Liver (tissue), 3 donors: Measurements from ENCODE around the gene TBCD.

Experiments used
- ATF3 ChIP-seq: IDR thresholded peaks from 2 replicates; pipeline ENCODE4 v1.6.1; 2016; ENCODE audit warnings: antibody characterized with exemption
- CTCF ChIP-seq: fragments of 150-350 bp; IDR thresholded peaks from 2 replicates; pipeline ENCODE4 v1.5.1; 2017; ENCODE audit warnings: improper control_type of control experiment, low read depth, low read length; ENCODE audit not compliant: missing input control
- JUND ChIP-seq, 2 donors: IDR thresholded peaks; 2 replicates each; pipeline ENCODE4 v1.6.1; 2016; ENCODE audit warnings: antibody characterized with exemption in 2 of 2
- RAD21 ChIP-seq, 2 donors: IDR thresholded peaks; 2 replicates each; pipeline ENCODE4 v1.6.1; 2016; ENCODE audit warnings: antibody characterized with exemption in 2 of 2, mild to moderate bottlenecking in 2 of 2
- RXRA ChIP-seq, 2 donors: IDR thresholded peaks; 2 replicates each; pipeline ENCODE4 v1.6.1; 2017 to 2018; ENCODE audit warnings: antibody characterized with exemption in 2 of 2, mild to moderate bottlenecking in 1 of 2
- TF ChIP-seq, protein P1 (sequence below): IDR thresholded peaks from 2 replicates; pipeline ENCODE4 v1.6.1; 2016; ENCODE audit warnings: antibody characterized with exemption
- TF ChIP-seq, protein P2 (sequence below): IDR thresholded peaks from 2 replicates; pipeline ENCODE4 v1.6.1; 2016; ENCODE audit warnings: antibody characterized with exemption
- donor health status: healthy.
- donor health status: healthy.

GRCh38 chr17:82703036-82703745 lies 48.7 kb upstream of the TBCD start:
- TF ChIP-seq CTCF (no peak), RAD21 (IDR thresholded peaks at IDR 0.05) (no peak), RXRA (IDR thresholded peaks at IDR 0.05) (no peak), ATF3 (no peak), JUND (IDR thresholded peaks at IDR 0.05) (no peak)
- TF ChIP-seq, protein P1, sequence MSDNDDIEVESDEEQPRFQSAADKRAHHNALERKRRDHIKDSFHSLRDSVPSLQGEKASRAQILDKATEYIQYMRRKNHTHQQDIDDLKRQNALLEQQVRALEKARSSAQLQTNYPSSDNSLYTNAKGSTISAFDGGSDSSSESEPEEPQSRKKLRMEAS: no peak
- TF ChIP-seq, protein P2, sequence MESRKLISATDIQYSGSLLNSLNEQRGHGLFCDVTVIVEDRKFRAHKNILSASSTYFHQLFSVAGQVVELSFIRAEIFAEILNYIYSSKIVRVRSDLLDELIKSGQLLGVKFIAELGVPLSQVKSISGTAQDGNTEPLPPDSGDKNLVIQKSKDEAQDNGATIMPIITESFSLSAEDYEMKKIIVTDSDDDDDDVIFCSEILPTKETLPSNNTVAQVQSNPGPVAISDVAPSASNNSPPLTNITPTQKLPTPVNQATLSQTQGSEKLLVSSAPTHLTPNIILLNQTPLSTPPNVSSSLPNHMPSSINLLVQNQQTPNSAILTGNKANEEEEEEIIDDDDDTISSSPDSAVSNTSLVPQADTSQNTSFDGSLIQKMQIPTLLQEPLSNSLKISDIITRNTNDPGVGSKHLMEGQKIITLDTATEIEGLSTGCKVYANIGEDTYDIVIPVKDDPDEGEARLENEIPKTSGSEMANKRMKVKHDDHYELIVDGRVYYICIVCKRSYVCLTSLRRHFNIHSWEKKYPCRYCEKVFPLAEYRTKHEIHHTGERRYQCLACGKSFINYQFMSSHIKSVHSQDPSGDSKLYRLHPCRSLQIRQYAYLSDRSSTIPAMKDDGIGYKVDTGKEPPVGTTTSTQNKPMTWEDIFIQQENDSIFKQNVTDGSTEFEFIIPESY: no peak
